HG02970 (cell line): ENCODE measurements around the gene SFMBT2.

Experiments used
- ATAC-seq: cut with Tn5 transposase; IDR thresholded peaks from one replicate; pipeline ENCODE4 v1.9.1; 2021; ENCODE audit warnings: mild to moderate bottlenecking, moderate library complexity, moderate number of reproducible peaks; ENCODE audit not compliant: unreplicated experiment, low FRiP score

SFMBT2 gene

DNA sequence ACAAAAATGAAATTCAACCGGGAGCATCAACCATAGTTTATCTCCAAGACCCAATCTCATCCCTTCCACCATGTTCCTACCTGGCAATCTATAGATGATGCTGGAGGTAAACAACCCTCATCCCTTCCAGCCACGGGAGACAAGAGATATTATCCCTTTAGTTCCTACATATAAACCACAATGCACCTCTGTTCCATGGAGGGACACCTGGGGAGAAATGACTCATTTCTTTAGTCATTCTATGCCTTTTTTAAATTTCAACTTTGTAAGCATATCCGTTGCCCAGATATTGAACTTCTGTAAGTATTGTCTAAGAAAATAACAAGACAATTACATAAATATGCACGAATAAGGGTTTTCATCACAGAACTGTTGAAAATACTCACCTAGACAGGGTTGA, 15.5 kb upstream of the SFMBT2 start:
- ATAC-seq = no peak

DNA sequence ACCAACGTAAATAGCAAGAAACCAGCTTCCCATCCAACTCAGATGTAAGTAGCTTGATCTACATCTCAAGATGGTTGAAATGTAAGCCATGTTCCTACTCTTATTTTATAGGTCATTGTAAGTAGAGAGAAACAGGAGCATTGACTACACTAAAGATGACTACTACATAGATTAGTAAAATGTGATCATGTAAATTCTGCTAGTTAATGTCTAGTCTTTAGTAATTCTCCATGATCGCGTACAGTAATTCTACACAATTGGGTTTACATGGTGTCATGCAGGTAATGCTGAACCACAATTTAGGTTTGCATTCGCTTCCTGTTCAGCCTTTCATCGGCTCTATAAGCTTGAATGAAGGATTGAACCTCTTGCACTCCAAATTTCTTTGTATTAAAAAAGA, 14.9 kb upstream of the SFMBT2 start:
- no peak for ATAC-seq

DNA sequence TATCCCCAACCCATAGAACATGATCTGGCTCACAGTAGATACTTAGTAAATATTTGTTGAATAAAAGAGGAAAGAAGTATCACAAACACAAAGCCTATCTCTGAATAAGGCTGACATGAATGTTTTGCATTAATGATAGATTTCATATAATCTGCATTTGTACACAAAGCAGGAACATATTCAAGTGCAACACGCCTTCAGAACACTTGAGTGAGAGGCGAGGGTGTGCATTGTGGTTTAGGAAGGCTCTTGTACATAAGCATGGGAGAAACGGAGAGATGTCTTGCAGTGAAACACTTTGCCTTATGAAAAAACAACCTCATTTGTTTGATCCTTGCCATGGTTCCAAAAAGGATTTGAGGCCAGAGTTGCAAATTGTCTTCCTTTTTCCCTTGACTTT, 14.1 kb upstream of the SFMBT2 start:
- no peak for ATAC-seq

DNA sequence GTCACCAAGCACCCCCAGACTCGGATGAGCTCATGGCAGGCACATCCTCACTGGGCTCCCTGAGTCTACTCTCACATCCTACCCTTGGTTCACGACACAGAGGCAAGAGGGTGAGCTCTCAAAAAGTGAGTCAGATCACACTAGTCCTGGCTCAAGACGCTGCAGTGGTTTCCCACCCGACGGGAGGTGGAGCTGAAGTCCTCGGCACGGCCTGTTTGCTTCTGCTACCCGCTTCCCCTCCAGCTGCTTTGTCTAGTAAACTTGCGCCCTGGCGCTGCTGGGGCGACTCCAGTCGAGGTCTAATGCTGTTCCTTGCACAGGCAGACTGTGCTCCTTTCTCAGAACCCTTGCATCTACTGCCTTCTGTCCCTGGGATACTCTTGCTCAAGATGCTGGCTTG, 13.5 kb upstream of the SFMBT2 start:
- no peak for ATAC-seq

DNA sequence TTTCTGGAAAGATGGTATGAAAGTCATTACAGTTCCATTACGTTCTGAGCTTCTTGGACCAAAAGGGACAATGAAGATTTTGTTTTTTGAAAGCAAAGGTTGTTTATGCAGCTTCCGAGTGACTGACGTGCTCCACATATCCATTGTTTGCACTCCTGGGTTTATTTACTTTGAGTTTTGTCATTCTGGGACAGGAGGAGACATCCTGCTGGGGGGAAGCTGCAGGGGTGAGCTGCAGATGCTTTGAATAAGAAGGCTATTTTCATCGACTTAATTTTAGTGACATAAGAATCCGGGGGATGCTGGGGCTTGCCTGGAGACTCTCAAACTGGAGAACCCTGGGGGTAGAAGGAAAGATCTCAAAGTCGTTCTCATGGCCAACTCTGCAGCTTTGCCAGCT, 12.7 kb upstream of the SFMBT2 start:
- no peak for ATAC-seq

DNA sequence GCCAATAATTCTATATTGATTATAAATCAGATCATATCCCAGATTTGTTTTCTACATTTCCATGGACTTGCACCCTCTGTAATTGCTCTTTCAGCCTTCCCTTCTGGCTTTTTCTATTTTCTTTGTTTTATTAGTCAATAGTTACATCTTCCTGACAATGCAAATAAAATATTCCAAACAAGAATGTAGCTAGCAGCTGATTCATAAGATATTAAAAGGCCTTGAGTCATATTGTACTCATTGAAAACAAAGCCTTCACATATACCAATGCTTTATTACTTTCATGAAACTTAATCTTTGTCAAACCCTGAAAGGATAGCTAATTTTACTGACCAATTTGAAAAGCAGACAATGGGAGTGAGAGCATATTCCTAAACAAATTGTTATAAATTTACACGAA, 10.7 kb upstream of the SFMBT2 start:
- no peak for ATAC-seq

DNA sequence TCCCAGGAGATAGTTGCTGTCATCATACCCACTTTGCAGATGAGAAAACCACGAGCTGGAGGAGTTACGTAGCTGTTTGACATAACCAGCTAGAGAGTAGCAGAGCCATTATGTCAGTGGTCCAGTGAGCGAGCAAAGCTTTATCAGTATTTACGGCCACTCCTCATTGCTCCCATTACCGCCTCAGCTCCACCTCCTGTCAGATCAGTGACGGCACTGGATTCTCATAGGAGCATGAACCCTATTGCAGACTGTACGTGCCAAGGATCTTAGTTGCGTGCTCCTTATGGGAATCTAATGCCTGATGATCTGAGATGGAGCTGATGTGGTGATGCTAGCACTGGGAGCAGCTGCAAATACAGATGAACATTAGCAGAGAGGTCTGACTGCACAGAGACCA, 9.2 kb upstream of the SFMBT2 start:
- no peak for ATAC-seq

DNA sequence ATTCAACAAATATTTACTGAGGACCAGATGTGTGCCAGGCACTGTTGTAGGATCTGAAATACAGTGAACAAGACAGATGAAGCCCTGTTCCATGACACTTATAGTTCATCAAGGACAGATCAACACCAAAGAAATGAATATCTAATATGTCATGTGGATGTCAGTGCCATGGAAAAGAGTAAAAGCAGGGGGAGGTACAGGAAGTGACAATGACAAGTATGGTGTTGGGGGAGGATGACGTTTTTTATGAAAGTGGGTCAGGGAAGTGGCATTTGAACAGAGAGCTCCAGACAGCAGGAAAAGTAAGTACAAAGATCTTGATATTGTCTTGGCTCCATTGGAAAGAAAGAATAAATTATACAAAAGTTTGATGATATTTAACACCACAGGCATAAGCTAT, 7.0 kb upstream of the SFMBT2 start:
- ATAC-seq = no peak

DNA sequence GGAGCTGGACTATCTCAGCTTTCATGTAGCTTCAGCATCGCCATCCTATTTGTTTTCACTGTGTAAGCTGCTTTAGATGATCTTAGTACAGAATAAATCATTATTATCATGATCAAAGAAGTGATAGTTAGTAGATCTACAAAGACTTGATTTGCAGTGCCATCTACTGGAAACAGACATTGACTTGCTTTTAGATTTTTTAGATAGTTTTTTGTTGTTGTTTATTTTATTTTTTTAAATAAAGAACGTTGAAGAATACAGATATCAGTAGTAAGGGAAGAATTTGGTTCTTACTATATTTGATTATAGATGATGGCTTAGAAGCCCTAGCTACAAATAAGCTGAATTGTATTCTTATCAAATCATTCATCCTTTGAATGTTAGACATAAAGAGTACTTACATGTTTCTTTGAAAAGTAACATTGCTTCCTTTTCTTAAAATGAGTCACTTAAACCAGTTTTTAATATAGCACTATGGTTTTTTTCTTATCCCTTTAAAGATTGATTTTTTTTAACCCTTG, 6.3 kb upstream of the SFMBT2 start:
- no peak for ATAC-seq

DNA sequence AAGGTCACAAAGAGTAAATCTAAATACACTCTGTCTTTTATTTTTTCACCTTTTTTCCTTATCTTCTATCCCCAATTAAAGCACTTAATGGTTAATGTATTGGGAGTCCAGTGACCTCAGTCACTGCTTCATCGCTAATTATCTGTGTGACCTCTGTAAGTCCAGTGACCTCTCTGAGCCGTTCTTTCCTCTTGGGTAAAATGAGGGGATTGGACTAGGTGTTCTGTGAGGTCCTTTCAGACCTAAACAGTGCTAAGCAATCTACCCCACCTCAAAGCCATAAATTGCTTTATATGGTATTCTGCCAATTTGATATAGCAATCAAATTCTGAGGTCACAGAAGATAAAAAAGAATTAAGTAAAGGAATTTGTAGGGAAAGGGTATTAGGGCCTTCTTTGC, 3.9 kb upstream of the SFMBT2 start:
- no peak for ATAC-seq

DNA sequence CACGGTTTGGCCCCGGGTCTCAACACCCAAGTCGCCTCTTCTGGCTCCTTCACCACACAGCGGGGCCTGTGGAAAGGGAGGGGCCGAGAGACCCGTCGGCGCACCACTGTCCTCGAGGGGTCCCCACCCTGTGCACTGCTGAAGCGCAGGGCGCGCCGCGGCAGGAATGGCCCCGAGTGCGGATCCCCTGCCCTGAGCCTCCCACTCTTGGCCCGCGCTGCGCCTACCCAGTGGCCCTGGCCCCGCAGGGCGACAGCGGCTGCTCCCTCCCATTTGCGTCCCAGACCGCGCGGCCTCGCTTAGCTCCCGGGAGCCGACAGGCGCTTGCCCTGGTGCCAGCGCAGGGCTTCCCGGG, 2.1 kb upstream of the SFMBT2 start:
- no peak for ATAC-seq

DNA sequence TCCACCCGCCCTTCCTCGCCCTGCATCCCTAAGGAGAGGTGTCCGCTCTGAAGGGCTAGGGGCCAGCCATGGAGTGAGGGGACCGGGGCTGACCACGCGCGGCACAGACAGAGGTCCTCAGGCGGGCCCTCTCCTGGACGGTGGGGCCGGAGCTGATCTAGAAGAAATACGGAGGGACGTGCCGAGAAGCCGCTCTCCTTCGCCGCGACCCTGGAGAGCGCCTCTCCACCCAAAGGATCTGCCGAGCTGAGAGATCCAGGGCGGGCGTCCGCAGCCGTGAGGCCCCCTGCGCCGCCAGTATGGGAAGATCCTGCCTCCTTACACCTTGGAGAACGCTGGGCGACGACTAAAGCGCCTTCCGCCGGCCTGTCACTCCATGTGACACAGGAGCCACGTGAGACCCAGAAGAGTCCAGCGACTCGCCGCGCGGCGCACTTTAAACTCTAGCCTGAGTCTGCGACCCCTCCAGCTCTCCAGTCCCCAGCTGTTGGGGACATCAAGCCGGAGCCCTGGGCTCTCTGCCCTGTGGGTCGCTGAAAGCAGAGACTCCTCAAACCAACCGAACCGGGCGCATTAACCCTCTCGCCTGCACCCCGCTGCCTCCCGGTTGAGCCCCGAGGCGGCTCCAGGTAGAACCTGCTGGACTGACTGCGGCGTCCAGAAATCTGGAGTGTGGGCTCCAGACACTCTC, 1.5 kb upstream of the SFMBT2 start:
- no peak for ATAC-seq

DNA sequence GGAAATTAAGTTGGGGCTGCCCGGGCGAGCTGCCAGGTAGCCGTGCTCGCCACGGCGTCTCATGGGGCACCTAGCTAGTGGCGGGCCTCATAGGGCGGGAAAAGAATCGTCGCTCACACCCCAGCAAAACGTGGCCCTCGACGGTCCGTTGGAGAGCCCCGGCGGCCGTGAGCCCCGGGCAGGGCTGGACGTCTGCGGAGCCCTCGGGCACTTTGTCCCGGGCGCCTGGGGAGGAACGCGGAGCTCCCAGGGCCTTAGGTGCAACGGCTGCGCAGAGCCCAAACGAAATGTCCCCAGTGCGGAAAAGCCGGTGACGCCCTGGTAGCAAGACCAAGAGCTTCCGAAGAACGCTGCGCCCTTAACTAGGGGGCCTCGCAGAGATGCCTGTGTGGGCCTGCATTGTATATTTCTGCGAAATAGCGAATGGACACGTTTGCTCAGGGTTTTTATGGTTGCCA, 866 bp upstream of the SFMBT2 start:
- ATAC-seq = no peak

DNA sequence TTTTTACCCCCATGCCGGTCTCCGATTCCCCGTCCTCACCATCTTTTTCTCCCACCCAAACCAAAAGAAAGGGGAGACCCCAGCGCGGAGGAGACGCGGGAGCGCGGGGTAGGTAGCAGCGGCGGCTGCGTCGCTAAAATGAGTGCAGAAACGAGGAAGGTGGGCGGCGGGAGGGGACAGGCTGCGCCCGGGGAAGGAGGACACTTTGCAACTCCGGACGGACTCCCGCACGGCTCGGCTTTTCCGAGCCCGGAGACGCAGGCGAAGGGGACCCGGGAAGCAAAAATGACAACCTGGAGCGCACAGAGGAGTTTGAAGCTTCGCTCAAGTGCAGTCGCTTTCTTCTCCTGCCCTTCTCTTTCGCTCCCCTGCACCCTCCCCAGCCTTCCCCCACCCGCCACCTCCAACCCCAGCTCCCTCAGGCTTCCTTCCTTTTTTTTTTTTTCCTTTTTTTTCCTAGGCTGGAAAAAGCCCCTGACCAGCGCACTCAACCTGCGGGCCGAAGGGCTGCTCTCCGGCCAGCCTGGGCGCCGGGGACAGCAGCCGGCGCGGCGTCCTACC, 453 bp downstream of the SFMBT2 start:
- ATAC-seq = no peak

DNA sequence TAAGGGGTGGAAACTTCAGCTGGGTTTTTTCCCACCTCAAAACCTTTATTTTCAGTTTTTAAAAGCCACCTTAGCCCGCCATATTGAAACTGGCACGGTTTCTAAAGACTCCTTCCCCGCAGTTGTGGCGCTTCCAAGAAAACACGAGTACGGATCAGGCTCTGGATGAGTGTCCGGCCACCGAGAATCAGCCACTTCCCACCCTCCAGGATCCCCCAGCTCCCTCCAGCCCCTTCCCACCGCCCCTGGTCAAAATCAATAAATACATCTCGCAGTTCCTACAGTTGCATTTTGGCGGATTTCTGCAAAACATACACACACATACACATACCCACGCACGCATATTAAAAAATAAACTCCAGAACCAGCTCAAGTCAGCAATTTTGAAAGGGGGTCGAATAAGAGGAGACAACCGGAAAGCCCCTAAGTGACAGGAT, 1.1 kb downstream of the SFMBT2 start:
- no peak for ATAC-seq

DNA sequence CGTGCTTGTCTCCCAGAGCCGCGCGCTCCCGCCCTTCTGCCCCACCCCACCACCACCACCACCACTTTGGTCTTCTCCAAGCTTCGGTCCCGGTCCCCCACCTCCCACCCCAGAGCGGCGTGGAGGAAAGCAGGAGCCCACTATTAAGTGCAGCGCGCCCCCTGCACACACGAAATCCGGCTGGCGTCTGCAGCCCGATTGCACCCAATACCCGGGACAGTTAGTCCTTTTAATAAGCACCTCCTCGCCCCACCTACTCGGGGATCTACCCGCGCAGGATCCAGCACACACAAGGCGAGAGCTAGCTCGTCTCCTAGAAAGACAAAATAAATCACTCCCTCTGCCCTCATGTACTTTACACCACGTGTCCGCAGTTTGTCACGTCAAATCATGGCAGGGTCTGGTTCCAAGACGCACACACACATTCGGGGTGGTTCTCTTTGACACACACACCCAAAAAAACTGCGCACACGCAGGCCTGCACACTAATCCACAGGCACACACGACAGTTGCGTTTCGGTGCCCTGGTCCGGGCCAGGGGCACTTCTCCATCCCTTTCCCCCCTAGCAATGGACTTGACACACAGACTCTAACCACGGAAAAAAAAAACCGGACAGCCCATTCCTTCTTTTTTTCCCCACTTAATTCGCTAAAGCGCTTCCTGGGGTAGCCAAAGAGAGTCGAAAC, 1.6 kb downstream of the SFMBT2 start:
- no peak for ATAC-seq

DNA sequence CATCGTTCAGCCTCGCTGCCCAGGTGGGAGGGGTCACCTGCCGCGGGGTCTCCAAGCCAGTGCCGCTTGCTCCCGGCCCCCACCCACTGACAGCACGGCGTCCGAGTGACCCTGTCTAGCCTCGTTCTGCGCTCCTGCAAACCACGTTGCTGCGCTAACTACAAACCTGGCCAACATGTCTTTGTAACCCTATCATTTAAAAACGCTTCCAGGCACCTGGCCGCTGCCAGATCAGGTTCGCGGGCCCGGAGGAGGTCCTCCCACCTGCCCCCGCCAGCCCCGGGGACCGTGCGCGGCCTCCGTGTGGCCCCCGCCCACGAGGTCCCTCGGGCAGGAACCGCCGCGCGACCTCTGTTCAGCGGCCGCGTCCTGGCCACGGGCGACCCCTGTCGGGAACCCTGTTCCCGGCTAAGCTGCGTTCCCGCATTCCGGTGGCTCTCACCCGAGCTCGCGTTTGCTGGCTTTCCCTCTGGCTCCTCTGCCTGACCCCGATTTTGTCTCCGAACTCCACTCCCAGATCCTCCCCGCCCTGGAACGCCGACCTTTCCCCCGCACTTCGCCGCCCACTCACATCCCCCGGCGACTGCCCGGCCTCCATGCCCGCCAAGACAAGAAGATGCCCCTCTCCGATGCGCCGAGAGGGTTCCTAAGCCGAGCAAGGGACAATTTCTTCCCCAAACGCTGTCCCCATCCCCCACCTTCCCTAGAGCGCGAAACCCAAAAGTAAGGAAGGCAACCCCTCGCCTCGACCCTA, 2.4 kb downstream of the SFMBT2 start:
- no peak for ATAC-seq

DNA sequence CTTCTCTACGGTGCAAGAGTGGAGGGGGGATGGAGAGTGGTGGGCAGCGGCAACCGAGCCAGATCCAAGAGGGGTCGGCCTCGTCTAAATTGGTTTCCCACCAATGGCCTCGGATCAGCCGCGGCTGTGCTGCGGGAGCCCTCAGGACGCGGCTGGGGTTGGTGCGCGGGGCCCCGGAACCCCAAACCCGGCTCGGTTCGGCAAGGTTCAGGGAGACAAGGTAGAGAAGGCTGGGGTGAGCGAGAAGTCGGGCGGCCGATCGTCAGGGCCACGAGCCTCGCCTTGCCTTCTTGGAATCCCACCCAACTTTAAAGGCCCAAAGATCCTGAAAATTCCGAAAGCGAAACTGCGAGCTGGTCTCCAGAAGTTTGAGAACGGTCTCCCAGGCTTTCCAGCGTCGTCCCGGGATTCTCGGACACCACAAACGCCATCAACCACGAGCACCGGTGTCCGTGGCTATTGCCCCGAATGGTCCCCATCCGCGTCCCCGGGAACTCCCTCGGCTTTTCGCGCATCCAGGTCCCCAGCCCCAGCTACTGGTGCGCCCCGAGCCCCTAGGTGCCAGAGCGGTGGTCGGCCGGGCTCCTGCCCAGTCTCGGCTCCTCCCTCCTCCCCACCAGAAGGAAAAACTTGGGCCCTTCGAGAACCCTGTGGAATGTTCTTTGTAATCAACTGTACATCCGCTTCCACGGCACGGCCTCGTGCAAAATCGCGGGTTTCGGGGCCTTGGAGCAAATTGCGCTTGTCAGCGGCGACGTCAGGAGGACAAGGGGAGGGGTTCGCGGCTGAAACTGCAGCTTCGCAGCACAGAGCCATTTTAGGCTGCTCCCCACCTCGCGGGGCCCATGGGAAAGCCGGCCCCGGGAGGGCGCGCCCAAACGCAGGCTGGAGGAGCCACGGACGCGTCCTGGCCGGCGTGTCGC, 3.2 kb downstream of the SFMBT2 start:
- ATAC-seq = no peak

DNA sequence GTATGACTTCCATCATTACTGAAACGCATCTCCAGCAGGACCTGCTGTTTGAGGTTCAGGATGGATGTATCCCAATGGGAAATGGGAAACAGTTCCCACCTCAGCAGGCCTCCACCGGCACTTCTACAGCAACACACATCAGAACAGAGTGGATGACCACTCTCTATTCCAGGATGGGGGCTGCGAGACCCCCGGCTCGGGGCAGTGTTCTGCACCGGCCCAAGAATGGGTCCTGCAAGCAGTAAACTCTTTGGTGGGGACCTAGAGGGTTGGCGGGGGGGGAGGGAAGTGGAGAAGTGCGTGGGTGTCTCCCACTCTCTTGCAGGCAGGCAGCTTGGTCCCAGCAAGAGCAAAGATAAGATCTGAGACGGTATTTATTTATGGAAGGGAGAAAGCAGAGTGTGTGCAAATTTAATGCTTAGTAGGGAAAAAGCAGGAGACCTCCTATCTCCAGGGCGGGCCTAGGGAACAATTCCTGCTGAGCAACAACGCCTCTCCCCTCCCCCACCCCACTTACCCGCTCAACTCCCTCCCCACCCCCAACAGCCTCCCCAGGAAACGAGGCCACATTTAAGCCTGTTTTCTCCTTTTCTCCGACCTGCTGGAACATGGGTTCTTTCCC, 4.0 kb downstream of the SFMBT2 start:
- ATAC-seq = no peak

DNA sequence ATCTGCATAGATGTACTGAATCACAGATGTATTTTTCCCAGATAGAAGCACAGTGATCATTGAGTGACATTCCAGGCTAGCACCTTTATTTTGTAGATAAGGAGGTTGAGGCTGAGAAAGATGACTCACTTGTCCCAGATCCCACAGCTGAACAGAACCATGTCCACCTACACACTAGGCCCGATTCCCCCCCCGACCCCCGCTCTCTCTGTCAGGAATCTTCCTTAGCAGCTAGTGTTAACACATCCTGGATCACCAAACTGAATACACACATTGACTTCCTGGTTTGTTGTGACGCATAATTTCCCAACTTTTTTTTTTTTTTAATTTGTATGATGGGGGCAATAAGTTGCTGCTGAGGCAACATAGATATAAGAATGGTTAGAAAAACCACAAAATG, 5.2 kb downstream of the SFMBT2 start:
- no peak for ATAC-seq
